ENCODE measurements around the gene CCL25.

DNA sequence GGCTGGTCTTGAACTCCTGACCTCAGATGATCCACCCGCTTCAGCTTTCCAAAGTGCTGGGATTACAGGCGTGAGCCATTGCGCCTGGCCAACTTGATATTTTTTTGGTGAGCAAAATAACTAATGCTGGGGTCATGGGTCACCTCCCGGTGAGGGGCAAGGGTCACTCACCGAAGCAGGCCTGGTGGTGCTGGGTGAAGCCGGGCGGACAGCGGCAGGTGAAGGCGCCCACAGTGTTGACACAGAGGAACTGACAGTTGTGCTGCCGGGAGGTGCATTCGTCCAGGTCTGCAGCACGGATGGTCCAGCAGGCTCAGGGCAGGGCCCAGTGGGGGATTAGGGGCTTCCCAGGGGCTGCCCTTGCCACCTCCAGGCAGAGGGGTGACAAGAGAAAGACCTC lies 28.3 kb downstream of the CCL25 start:
- TF ChIP-seq, protein P1, sequence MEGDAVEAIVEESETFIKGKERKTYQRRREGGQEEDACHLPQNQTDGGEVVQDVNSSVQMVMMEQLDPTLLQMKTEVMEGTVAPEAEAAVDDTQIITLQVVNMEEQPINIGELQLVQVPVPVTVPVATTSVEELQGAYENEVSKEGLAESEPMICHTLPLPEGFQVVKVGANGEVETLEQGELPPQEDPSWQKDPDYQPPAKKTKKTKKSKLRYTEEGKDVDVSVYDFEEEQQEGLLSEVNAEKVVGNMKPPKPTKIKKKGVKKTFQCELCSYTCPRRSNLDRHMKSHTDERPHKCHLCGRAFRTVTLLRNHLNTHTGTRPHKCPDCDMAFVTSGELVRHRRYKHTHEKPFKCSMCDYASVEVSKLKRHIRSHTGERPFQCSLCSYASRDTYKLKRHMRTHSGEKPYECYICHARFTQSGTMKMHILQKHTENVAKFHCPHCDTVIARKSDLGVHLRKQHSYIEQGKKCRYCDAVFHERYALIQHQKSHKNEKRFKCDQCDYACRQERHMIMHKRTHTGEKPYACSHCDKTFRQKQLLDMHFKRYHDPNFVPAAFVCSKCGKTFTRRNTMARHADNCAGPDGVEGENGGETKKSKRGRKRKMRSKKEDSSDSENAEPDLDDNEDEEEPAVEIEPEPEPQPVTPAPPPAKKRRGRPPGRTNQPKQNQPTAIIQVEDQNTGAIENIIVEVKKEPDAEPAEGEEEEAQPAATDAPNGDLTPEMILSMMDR (IDR thresholded peaks at IDR 0.05 in 8 of 11, conservative IDR thresholded peaks at IDR 0.05 in 3 of 11) = no peak
- no peak for TF ChIP-seq POLR2AphosphoS5 (IDR thresholded peaks at IDR 0.05)
- TF ChIP-seq POLR2A (IDR thresholded peaks at IDR 0.05) = no peak
